Body of pancreas (tissue), 4 donors: Measurements from ENCODE around the gene PHF12.

Experiments used
- CTCF ChIP-seq, 7 experiments: fragments of 450-650 bp in 4 of 7; fragments of 200-600 bp in 3 of 7; sonication (generic) in 3 of 7; IDR thresholded peaks; one replicate each; pipeline ENCODE4 v1.5.1; 2016 to 2019; ENCODE audit warnings: antibody characterized with exemption in 7 of 7
- POLR2A ChIP-seq, 3 donors: fragments of 450-650 bp; IDR thresholded peaks; one replicate each; pipeline ENCODE4 v1.6.1; 2016; ENCODE audit warnings: antibody characterized with exemption in 3 of 3, mild to moderate bottlenecking in 2 of 3

GRCh38 chr17:28948342-28948741 lies 3.0 kb downstream of the PHF12 start:
- TF ChIP-seq POLR2A (IDR thresholded peaks at IDR 0.05) (no peak), CTCF (IDR thresholded peaks at IDR 0.05) (no peak)
